GM21737 (cell line): ENCODE data around the gene XIRP2.
"Not testable (repeated sequence)": the region's sequence is repeated elsewhere in the genome, so short reads cannot be mapped to it uniquely, and the experiment has no call there.

ENCODE experiments used
- ATAC-seq: cut with Tn5 transposase; IDR thresholded peaks from one replicate; pipeline ENCODE4 v1.9.1; 2021; ENCODE audit warnings: mild to moderate bottlenecking, moderate library complexity; ENCODE audit not compliant: unreplicated experiment

The XIRP2 gene

DNA sequence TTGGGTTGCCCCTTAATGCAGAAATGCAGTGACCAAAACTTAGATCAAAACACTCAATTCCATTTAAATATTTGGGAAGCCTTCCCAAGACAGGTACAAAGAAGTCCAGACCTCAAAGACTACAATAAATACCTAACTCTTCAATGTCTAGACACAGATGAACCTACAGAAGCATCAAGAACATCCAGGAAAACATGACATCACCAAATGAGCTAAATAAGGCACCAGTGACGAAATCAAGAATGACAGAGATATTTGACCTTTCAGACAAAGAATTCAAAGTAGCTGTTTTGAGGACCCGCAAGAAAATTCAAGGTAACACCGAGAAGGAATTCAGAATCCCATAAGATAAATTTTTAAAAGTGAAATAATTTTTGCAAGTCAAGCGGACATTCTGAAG, 140.2 kb downstream of the XIRP2 start:
- ATAC-seq, result no peak

DNA sequence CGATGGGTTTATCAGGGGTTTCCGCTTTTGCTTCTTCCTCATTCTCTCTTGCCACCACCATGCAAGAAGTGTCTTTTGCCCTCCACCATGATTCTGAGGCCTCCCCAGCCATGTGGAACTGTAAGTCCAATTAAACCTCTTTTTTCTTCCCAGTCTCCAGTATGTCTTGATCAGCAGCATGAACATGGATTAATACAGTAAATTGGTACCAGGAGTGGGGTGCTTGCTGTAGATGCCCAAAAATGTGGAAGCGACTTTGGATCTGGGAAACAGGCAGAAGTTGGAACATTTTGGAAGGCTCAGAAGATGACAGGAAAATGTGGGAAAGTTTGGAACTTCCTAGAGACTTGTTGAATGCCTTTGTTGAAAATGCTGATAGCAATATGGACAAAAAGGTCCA, 146.7 kb downstream of the XIRP2 start:
- not testable (repeated sequence) for ATAC-seq

DNA sequence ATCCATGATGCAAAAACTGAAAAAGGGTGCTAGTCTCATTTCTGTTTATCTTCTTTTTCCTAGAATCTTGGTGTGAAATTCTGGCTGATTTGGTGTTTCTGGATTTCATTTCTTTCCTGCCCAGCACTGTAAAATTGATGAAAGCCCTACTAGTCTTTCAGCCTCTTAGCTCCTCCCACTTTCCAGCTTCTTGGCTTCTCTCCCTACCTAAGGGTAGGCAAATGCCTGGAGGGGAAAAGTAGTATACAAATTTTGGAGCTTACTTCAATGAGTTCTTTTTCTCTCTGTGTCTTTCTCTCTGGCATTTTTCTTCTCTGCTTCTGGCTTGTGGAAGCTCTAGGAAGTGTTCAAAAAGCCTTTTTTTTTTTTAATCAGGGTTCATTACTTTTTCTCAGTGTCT, 160.5 kb downstream of the XIRP2 start:
- no peak for ATAC-seq

DNA sequence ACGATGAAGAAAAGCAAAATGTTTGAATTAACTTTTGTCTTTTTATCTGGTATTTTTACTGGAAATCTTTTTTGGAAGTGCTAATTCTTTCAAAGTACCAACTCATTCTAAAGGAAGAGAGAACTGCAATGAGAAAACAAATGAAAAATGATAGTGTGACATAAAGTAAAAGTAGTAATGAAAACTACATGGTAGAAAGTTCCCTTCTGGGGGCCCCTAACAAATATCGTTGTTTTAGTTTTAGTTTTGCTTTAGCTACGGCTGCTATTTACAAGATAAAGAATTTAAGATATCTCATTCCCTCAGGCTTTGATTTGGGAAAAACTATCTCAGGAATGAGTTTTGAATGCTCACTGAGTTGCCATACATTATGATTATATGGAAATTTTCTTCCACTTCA, 161.4 kb downstream of the XIRP2 start:
- no peak for ATAC-seq

DNA sequence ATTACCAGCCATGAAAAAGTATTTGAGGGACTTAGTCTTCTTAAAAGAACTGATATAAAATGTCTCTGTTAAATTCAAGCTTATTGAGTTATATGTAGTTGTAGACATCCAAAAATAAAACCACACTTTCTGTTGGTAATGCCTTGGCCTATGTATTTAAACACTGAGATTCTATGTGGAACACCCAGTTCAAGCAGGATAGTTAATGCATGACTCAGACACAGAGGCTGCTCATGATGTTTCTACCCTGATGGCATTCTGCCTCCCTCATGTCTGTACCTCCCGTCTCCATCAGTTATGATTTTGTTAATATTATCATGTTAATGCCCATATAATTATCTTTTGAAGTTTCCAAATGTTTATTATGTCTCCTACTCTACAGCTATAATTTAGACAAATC, 164.5 kb downstream of the XIRP2 start:
- no peak for ATAC-seq

DNA sequence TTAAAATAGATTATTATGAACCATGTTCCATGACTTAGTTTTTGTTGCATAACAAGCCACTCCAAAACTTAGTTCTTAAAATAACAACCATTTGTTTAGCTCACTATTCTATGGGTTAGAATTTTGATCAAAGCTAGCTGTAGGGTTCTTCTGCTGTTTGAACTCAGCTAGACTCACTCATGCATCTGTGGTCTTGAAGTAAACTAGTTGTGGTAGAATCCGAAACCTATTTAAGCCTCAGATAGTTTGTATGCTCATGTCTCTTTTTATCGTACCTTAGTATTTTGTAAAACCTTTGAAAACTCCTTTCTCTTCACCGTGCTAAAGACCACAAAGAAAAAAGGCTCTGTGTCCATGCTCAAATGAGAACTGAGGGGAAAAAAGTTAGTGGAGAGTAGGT, 166.6 kb downstream of the XIRP2 start:
- ATAC-seq, result no peak

DNA sequence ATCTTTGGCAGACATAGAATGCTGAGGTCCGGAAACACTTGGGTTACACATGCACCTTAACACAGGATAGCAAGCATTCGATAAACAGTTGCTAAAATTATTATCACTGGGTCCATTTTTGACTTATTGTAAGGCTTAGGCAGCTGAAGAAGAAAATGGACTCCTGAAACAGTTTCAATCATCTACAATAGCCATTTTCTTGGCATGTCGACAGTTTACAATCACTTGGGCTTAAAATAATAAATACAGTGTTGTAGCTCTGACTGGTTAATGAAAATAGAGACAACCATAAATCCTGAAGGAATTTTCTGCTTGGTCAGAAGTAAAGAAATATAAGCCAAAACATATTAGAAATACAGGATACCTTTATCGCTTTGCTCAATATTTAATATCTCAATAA, 169.2 kb downstream of the XIRP2 start:
- no peak for ATAC-seq

DNA sequence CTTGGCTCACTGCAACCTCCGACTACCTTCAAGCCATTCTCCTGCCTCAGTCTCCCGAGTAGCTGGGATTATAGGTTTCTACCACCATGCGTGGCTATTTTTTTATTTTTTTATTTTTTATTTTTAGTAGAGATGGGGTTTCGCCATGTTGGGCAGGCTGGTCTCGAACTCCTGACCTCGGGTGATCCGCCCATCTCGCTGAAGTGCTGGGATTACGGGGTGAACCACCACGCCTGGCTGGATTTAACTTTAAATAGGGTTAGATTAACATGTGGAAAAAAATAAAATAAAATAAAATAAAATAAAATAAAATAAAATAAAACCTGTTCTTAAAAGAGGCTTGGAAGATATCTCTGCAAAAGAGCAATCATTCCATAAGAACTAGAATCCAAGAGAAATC, 170.9 kb downstream of the XIRP2 start:
- no peak for ATAC-seq

DNA sequence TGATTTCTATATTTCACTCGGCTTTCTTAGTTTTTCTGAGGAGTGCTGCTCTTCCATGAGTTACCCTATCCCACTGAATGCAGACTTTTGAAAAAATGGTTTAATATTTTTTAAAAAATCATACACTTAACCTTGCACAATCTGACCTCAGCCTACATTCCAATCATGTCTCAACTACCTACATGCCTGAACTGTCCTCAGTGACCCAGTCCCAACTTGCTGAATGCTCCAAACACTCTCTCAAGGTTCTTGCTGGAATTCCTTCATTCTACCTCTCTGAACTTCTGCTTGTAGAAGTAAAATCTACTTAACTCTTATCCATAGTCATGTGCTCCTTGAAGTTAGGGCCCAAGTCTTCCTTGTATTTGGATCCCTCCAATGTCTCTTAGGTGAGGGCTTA, 181.6 kb downstream of the XIRP2 start:
- ATAC-seq, result no peak

DNA sequence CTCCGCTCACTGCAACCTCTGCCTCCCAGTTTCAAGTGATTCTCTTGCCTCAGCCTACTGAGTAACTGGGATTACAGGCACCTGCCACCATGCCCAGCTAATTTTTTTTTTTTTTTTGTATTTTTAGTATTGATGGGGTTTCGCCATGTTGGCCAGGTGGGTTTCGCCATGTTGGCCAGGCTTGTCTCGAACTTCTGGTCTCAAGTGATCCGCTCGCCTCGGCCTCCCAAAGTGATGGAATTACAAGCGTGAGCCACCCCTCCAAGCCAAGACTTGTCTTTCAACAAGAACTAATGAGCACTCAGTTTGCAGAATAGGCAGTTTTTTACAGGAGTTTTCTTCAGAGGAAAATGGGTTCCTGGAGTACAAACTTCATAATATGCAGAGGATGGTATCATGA, 187.4 kb downstream of the XIRP2 start:
- ATAC-seq, result not testable (repeated sequence)

DNA sequence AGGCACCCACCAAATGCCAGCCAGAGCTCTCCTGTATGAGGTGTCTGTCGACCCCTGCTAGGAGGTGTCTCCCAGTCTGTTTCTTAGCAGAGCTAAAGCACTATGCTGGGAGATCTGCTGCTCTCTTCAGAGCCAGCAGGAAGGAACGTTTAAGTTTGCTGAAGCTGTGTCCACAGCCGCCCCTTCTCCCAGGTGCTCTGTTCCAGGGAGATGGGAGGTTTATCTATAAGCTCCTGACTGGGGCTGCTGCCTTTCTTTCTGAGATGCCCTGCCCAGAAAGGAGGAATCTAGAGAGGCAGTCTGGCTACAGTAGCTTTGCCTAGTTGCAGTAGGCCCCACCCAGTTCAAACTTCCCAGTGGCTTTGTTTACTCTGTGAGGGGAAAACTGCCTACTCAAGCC, 210.7 kb downstream of the XIRP2 start:
- not testable (repeated sequence) for ATAC-seq

DNA sequence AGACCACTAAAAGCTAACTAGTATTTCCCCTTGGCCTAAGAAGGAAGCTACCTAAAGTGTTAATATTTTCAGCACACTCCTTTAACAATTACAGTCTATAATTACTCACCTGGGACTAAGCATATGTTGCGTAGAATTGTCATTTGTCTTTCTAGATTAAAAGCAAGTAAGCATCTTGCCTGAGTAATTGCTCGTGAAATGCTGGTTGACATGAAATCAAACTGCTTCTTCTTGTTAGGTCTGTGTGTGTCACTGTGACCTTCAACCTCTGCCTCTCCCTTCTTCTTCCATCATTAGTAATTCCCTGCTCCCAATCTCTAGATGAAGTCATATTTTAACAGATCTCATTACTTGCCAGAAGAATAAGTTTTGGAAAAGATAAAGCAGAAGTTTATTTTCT, 212.2 kb downstream of the XIRP2 start:
- ATAC-seq, result no peak

DNA sequence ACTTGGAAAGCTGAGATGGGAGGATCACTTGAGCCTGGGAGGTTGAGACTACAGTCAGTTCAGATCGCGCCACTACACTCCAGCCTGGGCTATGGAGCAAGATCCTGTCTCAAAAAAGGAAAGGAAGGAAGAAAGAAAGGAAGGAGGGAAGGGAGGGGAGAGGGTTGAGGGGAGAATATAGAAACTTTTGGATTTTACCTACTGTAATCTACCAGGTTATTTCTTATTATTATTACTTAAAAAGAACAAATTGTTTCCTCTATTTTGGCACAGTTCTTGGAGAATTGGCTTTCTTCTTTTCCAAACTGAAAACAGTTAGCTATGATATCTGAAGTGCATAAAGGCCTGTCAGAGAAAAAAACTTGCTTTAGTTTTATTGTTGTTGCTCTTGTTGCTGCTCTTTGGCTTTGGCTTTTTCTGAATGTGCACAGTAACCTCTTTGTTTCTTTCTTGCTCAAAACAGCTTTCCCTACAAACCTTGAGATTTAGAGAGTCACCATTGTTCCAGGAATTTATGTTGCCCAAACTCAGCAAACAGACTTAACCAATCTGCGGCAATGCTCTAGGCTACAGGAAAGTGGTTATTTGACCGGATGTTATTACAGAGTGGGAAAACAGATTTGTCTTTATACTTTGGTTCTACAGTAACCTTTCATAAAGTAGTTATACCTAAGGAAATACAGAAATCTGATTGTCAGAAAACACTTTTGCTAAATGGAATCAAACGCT, 214.9 kb downstream of the XIRP2 start:
- ATAC-seq, result no peak

DNA sequence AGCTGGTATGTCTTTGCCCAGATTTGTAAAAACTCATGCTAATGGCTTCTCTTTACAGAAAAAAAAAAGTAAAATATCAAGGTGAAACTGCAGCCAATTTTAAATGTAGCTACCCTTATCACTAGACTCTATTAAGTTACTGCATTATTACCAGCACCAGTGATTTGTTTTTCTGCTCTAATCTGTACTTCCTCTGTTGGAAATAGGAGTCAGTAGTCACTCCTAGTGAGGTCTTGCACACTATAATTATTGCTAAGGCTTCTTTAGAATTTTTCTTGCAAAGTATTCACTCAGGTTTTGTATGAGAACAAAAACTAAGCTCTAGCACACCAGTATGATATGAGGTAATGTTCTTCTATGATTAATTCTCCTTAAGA, 215.5 kb downstream of the XIRP2 start:
- ATAC-seq, result no peak

DNA sequence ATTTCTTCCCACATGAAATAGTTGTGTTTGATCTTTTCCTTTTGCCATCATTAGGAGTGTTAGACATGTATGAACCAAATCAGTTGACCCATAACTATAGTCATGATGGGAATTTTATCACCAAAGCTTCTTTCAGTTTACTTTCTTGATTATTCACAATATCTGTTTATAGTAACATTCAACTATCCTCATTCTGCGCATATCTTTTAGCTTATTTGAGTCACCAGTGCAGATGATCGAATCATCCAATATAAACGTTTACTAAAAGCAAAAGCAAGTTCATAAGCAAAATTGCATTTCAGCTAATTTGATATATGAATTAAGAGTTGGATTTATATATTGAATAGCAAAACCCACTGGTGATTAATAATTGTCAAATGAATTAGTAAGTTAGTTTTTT, 216.4 kb downstream of the XIRP2 start:
- no peak for ATAC-seq

DNA sequence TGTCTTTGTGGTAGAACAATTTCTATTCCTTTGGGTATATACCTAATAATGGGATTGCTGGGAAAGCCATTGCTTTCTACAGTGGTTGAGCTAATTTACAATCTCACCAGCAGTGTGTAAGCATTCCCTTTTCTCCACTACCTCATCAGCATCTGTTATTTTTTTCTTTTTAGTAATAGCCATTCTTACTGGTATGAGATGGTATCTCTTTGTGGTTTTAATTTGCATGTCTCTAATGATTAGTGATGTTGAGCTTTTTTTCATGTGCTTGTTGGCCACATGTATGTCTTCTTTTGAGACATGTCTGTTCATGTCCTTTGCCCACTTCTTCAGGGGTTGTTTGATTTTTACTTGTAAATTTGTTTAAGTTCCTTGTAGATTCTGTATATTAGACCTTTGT, 221.4 kb downstream of the XIRP2 start:
- not testable (repeated sequence) for ATAC-seq

DNA sequence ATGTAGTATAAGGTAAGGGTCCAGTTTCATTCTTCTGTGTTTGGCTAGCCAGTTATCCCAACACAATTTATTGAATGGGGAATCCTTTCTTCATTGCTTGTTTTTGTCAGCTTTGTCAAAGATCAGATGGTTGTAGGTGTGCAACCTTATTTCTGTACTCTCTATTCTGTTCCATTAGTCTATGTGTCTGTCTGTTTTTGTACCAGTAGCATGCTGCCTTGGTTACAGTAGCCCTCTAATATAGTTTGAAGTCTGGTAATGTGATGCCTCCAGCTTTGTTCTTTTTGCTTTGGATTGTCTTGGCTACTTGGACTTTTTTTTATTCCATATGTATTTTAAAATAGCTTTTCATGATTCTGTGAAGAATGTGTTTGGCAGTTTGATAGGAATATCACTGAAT, 222.1 kb downstream of the XIRP2 start:
- no peak for ATAC-seq

DNA sequence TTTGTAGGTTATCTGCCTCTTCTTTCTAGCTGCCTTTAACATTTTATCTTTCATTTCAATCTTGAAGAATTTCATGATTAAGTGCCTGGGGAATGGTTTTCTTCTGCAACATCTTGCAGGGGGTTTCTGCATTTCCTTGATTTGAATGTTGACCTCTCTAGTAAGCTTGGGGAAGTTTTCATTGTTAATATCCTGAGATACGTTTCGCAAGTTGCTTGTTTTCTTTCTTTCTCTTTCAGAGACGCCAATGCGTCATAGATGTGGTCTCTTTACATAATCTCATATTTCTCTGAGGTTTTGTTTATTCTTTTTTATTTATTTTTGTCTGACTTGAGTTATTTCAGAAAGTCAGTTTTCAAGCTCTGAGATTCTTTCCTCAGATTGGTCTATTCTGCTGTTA, 225.7 kb downstream of the XIRP2 start:
- ATAC-seq, result no peak

DNA sequence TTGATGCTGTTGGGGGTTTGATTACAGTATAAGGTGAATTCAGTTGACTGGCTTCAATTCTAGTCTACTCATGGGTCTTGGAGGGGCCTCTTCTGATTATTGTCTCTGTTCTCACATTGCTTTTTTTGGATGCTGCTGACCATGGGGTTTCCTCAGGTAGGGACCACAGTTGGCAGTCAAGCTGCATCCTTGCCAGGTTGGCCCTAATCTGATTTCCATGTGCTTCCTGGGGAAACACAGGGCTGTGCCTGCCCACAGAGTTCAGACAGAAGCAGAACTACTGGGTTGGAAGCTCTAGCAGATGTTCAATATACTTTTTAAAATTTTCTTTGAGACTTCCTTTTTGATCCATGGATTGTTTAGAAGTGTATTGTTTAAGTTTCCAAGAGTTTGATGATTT, 227.3 kb downstream of the XIRP2 start:
- ATAC-seq, result no peak

DNA sequence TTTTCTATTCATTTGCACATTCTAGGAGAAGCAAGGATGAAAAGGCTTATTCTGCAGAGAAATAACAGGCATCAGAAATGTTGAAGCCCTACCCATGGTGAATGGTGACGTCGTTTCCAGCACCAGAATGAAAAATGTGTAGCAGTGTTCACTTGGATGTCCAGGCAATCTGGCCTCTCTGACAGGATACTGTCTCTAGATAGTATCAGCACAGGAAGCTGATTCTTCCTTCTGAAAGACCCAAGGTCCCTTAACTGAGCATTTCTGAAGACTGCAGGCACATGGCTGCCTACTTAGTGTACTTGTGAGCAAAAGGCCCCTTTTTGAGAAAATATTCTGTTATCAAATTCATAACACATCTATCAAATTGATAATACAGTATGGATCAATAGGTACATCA, 234.1 kb downstream of the XIRP2 start:
- no peak for ATAC-seq

DNA sequence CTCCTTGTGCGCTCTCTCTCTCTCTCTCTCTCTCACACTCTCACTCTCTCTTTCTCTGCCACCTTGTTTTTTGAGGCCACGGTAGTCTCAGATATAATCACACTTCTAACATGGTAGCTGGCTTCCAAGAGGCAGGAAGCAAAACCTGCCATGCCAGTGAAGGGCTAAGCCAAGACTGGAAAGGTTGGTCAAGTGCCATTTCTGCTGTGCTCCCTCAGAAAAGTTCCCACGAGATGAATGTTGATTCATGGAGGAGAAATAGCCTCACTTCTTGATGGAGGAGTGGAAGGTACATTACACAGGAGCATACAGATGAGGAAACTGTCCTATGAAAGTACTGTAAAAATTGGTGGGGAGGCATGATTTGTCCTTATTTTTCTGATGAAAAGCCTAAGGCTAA, 237.9 kb downstream of the XIRP2 start:
- no peak for ATAC-seq

DNA sequence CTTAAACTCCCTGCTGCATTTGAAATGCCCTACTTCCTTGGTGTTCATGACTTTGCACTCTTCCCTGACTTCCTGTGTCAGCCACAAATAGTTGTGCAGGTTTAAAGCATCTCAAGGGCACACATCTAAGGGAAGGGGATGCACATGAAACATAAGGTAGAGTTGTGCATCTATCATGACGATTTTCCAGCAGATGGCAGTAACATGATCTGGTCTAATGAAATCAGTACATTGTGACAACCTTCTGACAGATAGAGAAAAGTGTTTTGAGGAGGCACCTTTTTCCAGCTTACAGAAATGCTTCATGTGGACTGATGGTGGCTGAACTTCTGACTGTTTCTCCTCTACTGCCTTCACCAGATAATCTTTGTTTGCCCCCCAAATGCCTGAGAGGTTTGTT, 238.9 kb downstream of the XIRP2 start:
- no peak for ATAC-seq

DNA sequence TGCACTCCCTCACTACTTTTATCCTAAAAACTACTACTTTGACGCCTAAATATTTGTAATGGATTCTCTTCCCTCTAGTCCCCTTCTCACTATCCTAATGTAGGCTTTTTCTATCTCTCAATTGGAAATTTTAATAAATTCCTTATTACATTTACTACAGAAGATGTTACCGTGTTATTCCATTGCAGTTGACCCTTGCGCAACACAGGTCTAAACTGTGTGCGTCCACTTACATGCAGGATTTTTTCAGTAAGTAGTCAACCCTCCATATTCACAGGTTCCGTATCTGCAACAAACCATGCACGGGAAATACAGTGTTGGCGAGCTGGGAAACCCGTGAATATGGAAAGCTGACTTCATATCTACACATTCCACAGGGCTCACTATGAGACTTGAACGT, 239.8 kb downstream of the XIRP2 start:
- ATAC-seq, result no peak
